HG03565 (cell line): ENCODE measurements around the gene IL7R.

Source experiments
- ATAC-seq: cut with Tn5 transposase; IDR thresholded peaks from one replicate; pipeline ENCODE4 v1.9.1; 2021; ENCODE audit warnings: mild to moderate bottlenecking, moderate library complexity; ENCODE audit not compliant: unreplicated experiment

Gene IL7R

DNA sequence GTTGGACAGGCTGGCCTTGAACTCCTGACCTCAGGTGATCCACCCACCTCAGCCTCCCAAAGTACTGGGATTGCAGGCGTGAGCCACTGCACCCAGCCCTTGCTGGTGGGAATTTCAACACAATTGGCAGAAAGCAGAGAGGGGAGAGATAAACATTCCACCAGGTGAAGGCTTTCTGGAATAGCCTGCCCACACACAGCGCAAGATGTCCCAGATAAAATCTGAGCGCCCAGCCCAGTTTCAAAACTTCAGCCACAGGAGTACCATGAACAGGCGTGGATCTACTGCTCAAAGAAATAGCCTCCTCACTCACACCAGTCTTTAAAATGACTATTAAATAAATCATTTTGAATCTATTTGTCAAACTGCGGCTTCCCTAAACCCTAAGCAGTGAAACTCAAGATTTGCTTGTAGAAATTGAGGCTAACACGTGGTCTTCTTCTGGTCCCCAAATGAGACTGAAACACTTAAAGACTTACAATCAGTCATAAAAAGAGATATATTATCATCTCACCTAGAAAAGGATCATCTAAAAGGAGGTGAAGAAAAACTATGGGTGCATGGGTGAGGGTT is 47.0 kb downstream of the IL7R start:
- no peak for ATAC-seq

DNA sequence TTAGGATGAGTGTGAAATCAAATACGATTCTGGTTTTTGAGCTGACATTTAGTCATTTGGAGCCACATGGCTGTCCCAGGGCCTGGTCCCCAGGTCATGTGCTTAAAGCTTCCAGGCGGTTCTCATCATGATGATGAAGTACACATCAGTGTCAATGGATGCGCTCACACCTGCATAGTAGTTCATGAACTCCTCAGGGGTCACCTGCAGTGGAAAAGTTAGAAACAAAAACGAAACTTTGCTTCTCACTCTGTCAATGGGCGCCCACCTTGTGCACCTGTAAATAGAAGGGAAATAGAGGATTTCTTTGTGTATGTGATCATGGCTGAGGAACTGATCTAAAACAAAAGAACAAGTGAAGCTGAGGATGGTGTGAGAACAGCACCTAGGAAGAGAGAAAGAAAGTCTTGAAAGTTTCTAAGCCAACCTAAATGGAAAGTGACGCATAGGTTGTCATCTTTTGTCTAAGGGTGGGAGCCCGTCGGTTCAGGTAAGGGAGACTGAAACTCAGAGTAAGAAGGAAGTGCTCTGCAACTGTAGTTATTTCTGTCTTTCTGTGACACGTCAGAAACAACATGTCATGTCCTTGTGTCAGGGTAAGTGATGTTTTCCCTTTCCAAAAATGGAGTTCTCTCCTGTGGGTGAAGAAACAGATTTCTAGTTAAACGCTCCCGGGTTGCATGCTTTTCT is 47.9 kb downstream of the IL7R start:
- peak; percentile 63 for ATAC-seq

DNA sequence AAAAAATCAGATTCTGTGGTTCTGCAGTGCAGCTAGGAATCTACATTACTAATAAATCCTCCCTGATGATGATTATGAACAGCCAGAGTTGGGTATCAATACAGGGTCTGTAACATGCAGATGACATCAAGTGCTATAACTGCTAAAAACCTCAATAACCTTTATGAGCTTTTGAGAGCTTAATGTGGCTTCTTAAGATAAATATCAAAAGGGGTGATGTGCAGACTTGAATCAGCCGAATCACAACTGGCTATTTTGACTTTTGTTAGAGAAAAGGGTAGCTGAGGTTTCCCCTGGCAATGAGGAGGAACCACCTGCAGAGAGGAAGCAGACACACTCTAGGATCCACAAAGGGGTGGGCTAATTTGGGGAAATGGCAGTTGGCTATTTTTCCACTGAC is 51.5 kb downstream of the IL7R start:
- ATAC-seq, result no peak

DNA sequence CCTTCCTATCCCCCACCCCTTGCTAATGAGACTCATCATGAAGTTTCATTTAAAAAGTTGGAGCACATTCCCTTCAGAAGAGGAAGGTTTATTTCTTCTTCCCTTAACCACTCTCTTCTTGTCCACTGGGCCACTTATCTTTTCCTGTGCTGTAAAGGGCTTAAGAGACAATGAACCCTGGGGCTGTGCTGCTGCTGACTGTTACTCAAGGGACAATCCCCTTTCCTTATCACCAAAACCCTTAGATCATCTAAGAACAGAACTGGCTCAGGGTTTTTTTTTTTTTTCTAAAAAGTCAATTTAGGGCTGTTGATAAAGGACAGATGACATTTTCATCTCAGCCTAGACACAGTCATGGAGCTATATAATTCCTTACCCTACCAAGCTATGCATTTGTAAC is 52.1 kb downstream of the IL7R start:
- ATAC-seq, result no peak

DNA sequence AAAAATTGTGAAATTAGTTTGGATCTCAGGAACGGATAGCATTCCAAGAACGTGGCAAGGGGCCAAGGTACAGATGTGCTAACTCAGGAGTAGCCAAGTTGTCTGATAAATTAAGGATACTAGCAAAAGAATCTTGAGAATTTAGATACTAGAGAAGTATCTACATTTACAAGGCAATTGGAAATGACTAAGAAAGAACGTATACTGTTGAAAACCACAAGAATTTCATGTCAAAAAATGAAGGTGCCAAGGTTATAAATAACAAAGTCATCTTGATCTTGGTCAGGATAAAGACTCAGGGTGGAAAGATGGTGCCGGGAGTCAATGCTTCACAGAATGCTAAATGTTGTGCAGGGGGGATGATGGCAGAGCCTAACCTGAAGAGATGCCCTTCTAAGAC is 62.5 kb downstream of the IL7R start:
- ATAC-seq, result no peak

DNA sequence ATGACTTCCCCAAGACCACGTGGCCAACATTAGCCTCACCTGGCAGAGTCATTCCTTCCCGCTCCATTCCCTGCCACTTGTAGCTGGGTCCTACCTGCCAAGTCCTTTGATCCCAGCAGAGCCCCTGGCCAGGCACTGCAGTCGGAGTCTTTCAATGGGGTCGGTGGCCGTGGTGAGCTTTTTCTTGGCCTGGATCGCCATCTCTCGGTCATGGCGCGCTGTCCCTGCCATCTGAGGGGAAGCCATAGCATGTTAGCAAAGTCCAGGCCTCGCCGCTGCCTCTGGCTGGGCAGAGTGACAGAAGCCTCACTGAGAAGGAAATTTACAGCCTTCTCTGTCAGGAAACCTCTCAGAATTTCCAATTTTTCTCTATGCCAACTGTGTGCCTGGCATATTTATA is 64.2 kb downstream of the IL7R start:
- no peak for ATAC-seq

DNA sequence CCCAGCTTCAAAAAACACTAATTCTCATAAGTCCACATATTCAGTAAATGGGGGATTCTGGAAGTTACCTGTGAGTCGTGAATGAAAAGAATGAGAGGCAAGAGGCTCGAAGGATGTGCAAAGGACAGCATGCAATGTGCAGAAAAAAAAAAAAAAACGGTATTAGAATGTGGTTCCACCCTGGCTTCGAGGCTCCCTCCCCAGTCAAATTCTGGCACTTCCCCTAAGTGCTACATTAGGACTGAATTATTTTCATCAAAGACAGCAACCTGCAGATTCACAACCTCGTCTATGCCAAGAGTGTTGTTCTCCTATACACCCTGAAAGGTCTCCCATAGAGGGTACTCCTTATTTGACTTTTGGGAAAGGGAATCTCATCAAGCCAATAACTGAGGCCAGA is 65.2 kb downstream of the IL7R start:
- no peak for ATAC-seq

DNA sequence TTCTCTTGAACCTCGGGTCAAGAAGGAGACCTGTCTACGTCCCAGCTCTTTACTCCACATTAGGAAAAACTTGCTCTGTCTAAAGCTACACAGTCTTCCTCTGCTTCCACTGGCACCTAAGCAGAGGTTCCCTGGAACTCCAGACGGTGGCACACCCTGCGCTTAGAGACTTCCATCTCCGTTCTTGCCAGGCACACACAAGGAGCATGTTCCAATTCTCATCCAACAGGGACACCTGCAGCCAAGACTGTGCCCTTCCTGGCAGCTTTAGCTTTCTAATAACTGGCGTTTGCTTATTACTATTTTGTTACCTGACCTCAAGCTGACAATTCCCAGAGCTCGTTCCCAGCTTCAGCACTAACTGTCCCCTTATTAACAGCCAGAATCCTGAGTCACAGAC is 65.8 kb downstream of the IL7R start:
- ATAC-seq, result no peak

DNA sequence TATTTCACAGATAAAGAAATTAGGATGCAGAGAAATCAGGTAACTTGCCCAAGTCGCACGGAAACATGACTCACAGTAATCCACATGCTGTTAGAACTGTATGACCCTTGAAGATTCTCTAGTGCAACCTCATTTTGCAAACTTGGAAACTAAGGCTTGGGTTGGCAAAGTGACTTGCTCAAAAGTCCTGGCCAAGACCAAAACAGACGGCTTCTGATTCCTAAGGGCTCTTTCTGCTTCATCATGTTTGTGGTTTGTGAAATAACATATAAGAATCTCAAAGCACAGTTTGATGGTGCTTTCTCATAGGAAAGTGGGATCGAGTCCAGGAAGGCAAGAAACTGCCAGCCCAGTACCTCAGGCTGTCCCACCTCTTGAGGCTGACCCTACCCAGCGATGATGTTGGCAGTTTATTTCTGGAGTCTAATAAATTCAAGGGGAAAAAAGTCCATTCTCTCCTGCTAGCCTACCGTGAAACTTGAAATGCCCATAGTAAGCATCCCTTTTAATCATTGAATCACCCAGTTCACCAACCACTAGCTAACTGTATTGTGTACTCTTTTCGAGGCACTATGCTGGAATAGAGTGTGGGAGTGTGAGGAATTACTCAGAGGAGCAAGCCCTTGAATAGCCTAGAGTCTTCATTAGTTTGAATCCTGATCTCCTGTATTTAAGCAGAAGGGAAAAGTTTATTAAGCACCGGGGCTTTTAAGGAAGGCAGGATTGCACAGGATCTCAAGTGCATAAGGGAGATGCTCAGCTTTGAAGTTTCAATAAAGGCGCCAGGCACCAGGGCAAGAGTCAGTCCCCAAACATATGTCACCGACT is 67.6 kb downstream of the IL7R start:
- ATAC-seq, result no peak

DNA sequence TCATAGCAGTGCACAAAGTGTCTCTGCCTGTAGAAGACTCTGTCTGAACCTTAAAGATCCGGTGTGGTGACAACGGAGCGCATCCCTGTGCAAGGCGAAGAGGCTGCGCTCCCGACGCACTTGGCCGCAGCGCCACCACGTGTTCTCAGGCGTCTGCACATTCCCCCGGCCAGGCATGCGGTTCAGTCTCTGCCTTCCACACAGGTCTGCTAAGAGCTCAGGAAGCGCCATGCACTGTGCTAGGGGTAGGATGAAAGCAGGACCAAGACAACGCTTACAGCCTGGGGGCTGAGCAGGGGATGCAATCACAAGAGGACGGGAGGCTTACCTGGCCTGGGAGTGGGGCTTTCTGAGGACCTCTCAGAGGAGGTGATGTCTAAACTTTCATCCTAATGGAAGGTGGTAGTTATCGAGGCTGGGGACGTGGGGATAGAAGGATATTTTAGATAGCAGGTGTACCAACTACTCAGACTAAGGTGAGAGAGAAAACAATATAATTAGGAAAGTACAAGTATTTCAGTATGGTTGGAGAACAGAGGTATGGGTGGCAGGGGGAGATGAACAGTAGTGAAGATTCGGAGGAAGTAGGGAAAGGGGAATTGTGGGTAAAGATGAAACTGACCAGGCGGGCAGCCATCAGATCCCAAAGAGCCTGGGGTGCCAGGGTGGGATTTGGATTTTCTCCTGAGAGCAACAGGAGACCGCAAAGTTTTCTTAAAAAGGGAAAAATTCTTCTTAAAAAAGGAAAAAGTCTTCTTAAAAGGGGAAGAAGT is 68.4 kb downstream of the IL7R start:
- peak; percentile 65 for ATAC-seq

DNA sequence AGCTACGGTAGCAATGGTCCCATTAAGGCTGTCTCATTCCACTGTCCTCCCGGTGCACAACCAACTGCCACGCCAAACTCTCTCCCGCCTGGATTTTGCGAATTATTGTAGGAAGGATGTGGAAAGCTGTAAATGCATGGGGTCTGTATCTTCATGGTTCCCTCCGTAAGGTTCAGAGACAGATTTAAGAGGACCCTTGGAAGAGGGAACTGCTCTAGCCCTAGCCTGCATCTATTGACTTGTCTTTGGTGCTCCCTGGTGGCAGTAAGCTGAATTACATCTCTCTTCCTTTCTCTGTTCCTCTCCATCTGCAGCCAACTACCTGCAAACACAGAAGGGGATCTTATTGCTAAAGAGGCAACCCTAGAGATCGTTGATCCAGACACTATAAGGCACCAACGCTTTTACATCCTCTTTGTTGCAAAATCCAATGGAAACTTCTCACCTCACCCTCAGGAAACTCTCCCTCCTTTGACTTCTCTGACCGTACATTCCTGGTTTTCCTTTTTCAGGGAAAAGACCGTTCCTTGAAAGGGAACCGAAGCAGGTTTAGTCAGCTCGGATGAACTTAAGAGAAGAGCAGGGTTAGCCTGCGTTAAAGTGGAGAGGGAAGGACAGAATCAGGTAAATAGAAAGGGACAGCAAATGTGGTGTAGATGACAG is 69.8 kb downstream of the IL7R start:
- ATAC-seq, result peak; percentile 78
